HepG2 (cell line): ENCODE measurements around the gene ARG2. TPM values are rescaled to one million over a fixed set of nuclear protein-coding genes. Genes with fewer than 3 reads are reported as not detected.
A peak's percentile ranks its signal among the peaks of the same experiment; 100 is the strongest.

Experiments used
- ARHGAP35 ChIP-seq: sonication (generic); formaldehyde crosslinking; IDR thresholded peaks from 2 replicates; pipeline ENCODE4 v1.9.0; 2022; ENCODE audit warnings: mild to moderate bottlenecking, inconsistent platforms, moderate library complexity, missing genetic modification reagents, borderline replicate concordance
- GMEB1 ChIP-seq: sonication (generic); formaldehyde crosslinking; IDR thresholded peaks from 2 replicates; pipeline ENCODE4 v1.5.1; 2020; ENCODE audit warnings: missing genetic modification reagents, mild to moderate bottlenecking, borderline replicate concordance
- GMEB2 ChIP-seq: IDR thresholded peaks from 2 replicates; pipeline ENCODE4 v1.6.1; 2016; ENCODE audit warnings: missing biosample characterization, missing genetic modification reagents, low read depth
- LBX2 ChIP-seq: sonication (generic); formaldehyde crosslinking; IDR thresholded peaks from 2 replicates; pipeline ENCODE4 v1.5.0; 2020; ENCODE audit warnings: missing genetic modification reagents, mild to moderate bottlenecking, borderline replicate concordance
- MLX ChIP-seq: IDR thresholded peaks from 2 replicates; pipeline ENCODE4 v1.6.1; 2016
- MLXIP ChIP-seq: sonication (generic); formaldehyde crosslinking; IDR thresholded peaks from 2 replicates; pipeline ENCODE4 v1.9.0; 2021; ENCODE audit warnings: missing genetic modification reagents, borderline replicate concordance
- PCBP1 ChIP-seq: fragments of 200-400 bp; formaldehyde crosslinking; IDR thresholded peaks from 2 replicates; pipeline ENCODE4 v1.6.1; 2017; ENCODE audit warnings: mild to moderate bottlenecking, low read depth, low read length, borderline replicate concordance
- SKIL ChIP-seq: sonication (generic); formaldehyde crosslinking; IDR thresholded peaks from 2 replicates; pipeline ENCODE4 v1.8.0; 2022; ENCODE audit warnings: missing genetic modification reagents, mild to moderate bottlenecking, moderate library complexity, borderline replicate concordance
- TAF1 ChIP-seq: sonication (generic); formaldehyde crosslinking; IDR thresholded peaks from 2 replicates; pipeline ENCODE4 v1.4.0; 2020; ENCODE audit warnings: missing genetic modification reagents
- ZFX ChIP-seq: sonication (generic); formaldehyde crosslinking; IDR thresholded peaks from 2 replicates; pipeline ENCODE4 v1.4.0; 2020; ENCODE audit warnings: mild to moderate bottlenecking, low read depth, missing genetic modification reagents, moderate library complexity
- ZHX1 ChIP-seq: sonication (generic); formaldehyde crosslinking; IDR thresholded peaks from 2 replicates; pipeline ENCODE4 v1.8.1; 2022; ENCODE audit warnings: low read depth, mild to moderate bottlenecking, missing genetic modification reagents
- ZNF17 ChIP-seq: sonication (generic); formaldehyde crosslinking; IDR thresholded peaks from 2 replicates; pipeline ENCODE4 v1.5.0; 2020; ENCODE audit warnings: mild to moderate bottlenecking, missing genetic modification reagents
- ZNF562 ChIP-seq: sonication (generic); formaldehyde crosslinking; IDR thresholded peaks from 2 replicates; pipeline ENCODE4 v1.8.0; 2022; ENCODE audit warnings: missing genetic modification reagents, borderline replicate concordance
- ZZZ3 ChIP-seq: sonication (generic); formaldehyde crosslinking; IDR thresholded peaks from 2 replicates; pipeline ENCODE4 v1.4.0; 2020; ENCODE audit warnings: missing genetic modification reagents, mild to moderate bottlenecking, borderline replicate concordance
- polyA plus RNA-seq, 8 experiments: library from polyadenylated mRNA; depleted of rRNA in 3 of 8; stranded (reverse) in 7 of 8; unstranded in 1 of 8; fragments of >200 nt; fragmentation: Illumina TruSeq in 4 of 8; extraction: Trizol in 4 of 8; gene quantifications; 2 replicates each; pipeline versions ENCODE4 v1.2.1 to v1.2.3, GENCODE V29; 2011 to 2016; ENCODE audit warnings: low read depth in 4 of 8, missing spikeins in 1 of 8, mixed read lengths in 1 of 8; ENCODE audit not compliant: insufficient read depth in 1 of 8
- total RNA-seq, 5 experiments: library from RNA; depleted of rRNA; stranded (reverse); fragments of >200 nt; fragmentation: Illumina TruSeq; extraction: Trizol; gene quantifications; 2 replicates each; pipeline ENCODE4 v1.2.3, GENCODE V29; 2016; ENCODE audit warnings: low read depth in 1 of 5

The ARG2 gene
- total and polyA plus RNA-seq, 2 of the 13 experiments (the other 11 are each of a cell fraction or from before 2014, with no cell fraction given), result 37.5 to 73.6 TPM

- TF ChIP-seq SKIL, result no peak
- TF ChIP-seq GMEB1, result peak; percentile 74; the same call in 1 of the 2 replicates
- no peak for TF ChIP-seq LBX2 (CRISPR knock-in tag)
- no peak for TF ChIP-seq ZZZ3
- no peak for TF ChIP-seq ZNF562 (CRISPR knock-in tag)
- TF ChIP-seq MLX (CRISPR knock-in tag), result no peak
- no peak for TF ChIP-seq GMEB2 (CRISPR knock-in tag)
- TF ChIP-seq PCBP1, result no peak
- peak; percentile 84 for TF ChIP-seq ZFX
- TF ChIP-seq TAF1 (CRISPR knock-in tag), result peak; percentile 75
- peak; percentile 99 for TF ChIP-seq ZHX1 (CRISPR knock-in tag)
- no peak for TF ChIP-seq ZNF17 (CRISPR knock-in tag)
- no peak for TF ChIP-seq MLXIP (CRISPR knock-in tag)
- peak; percentile 33; the same call in 1 of the 2 replicates for TF ChIP-seq ARHGAP35 (CRISPR knock-in tag)
Observed at GRCh38 chr14:67619446-67620216, at the start of gene ARG2 (continued).
